Naive thymus-derived CD8-positive, alpha-beta T cell (primary cell): ENCODE data around the gene IMMP2L. TPM values are rescaled to one million over a fixed set of nuclear protein-coding genes. Genes with fewer than 3 reads are reported as not detected.
"Not testable (repeated sequence)": the region's sequence is repeated elsewhere in the genome, so short reads cannot be mapped to it uniquely, and the experiment has no call there.

Source experiments
- ATAC-seq, 2 donors: fragments of 150-1000 bp; cut with Tn5 transposase in 1 of 2; sonication (Bioruptor Pico), chemical (Tn5 transposase) in 1 of 2; 1 replicate in 1 of 2; 2 replicates in 1 of 2; pipeline ENCODE4 v1.10.0; 2021; ENCODE audit warnings: mild to moderate bottlenecking in 2 of 2, moderate library complexity in 2 of 2
- POLR2A ChIA-PET: fragments of 350-600 bp; sonication (Branson Sonifier 250); formaldehyde crosslinking; loops from one replicate; lab custom pipeline; 2021; ENCODE audit warnings: antibody characterized with exemption; lab: Charles Lee
- DNase-seq, 10 donors: peaks; one replicate each; pipeline versions ENCODE4 v3.0.0 to v3.0.0-alpha.2; 2020 to 2022
- H3K27ac Mint-ChIP-seq, 10 donors: one replicate each; pipeline ENCODE4 v1.8.0; 2020 to 2022; ENCODE audit warnings: mild to moderate bottlenecking in 10 of 10, mixed read lengths in 10 of 10, moderate library complexity in 4 of 10, inconsistent platforms in 1 of 10
- H3K27me3 Mint-ChIP-seq, 5 donors: one replicate each; pipeline ENCODE4 v1.8.0; 2021 to 2022; ENCODE audit warnings: mixed read lengths in 5 of 5
- H3K36me3 Mint-ChIP-seq, 3 donors: one replicate each; pipeline ENCODE4 v1.8.0; 2020 to 2022; ENCODE audit warnings: mixed read lengths in 3 of 3, mild to moderate bottlenecking in 2 of 3, inconsistent platforms in 1 of 3
- H3K4me1 Mint-ChIP-seq, 4 donors: one replicate each; pipeline ENCODE4 v1.8.0; 2021 to 2022; ENCODE audit warnings: mixed read lengths in 4 of 4
- H3K4me3 Mint-ChIP-seq, 10 donors: one replicate each; pipeline ENCODE4 v1.8.0; 2020 to 2022; ENCODE audit warnings: mild to moderate bottlenecking in 10 of 10, mixed read lengths in 10 of 10, moderate library complexity in 6 of 10, inconsistent platforms in 1 of 10
- H3K9me3 Mint-ChIP-seq, 9 donors: one replicate each; pipeline ENCODE4 v1.8.0; 2020 to 2022; ENCODE audit warnings: mixed read lengths in 9 of 9, mild to moderate bottlenecking in 3 of 9, inconsistent platforms in 1 of 9, moderate library complexity in 1 of 9
- polyA plus RNA-seq, 3 donors: library from polyadenylated mRNA; unstranded; fragments of 300-500 nt; fragmentation: Illumina TruSeq; gene quantifications; one replicate each; pipeline ENCODE4 v1.2.3, GENCODE V29; 2021
- total RNA-seq, 8 experiments: library from RNA in 2 of 8; stranded (reverse) in 2 of 8; gene quantifications; one replicate each; pipeline ENCODE4 v1.2.3 and lab custom pipeline; 2021 to 2026

Gene IMMP2L
- total and polyA plus RNA-seq, 5 experiments from 2014 or later, result 17.1 to 29.1 (median 19.6) TPM

- POLR2A ChIA-PET, H3K27me3 Mint-ChIP-seq: not testable (repeated sequence)
- peaks cover 0 to 13% (median 2%) of the 10 kb centered on the region in 3 donors for H3K36me3 Mint-ChIP-seq
Observed at GRCh38 chr7:111581784-111582488, 19.6 kb upstream of the IMMP2L start.

DNA sequence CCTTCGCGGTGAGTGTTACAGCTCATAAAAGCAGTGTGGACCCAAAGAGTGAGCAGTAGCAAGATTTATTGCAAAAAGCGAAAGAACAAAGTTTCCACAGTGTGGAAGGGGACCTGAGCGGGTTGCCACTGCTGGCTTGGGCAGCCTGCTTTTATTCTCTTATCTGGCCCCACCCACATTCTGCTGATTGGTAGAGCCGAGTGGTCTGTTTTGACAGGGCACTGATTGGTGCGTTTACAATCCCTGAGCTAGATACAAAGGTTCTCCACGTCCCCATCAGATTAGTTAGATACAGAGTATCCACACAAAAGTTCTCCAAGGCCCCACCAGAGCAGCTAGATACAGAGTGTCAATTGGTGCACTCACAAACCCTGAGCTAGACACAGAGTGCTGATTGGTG is 18.9 kb upstream of the IMMP2L start:
- H3K27me3 Mint-ChIP-seq, POLR2A ChIA-PET, H3K4me3 Mint-ChIP-seq, H3K27ac Mint-ChIP-seq, ATAC-seq, H3K4me1 Mint-ChIP-seq, DNase-seq: not testable (repeated sequence)
- peaks cover 0 to 28% (median 9%) of the 10 kb centered on the region in 9 donors for H3K9me3 Mint-ChIP-seq
- H3K36me3 Mint-ChIP-seq, result peaks cover 0 to 14% (median 2%) of the 10 kb centered on the region in 3 donors

More at GRCh38 chr7:111581784-111582488, 19.6 kb upstream of the IMMP2L start:
- not testable (repeated sequence) for DNase-seq, H3K4me3 Mint-ChIP-seq, ATAC-seq, H3K4me1 Mint-ChIP-seq, H3K27ac Mint-ChIP-seq
- H3K9me3 Mint-ChIP-seq, result peaks cover 0 to 21% (median 8%) of the 10 kb centered on the region in 9 donors

- no peak for ATAC-seq
- H3K27ac Mint-ChIP-seq, result no peak overlapping the region
- H3K9me3 Mint-ChIP-seq, result peaks cover 0 to 38% (median 9%) of the 10 kb centered on the region in 9 donors
- H3K4me1 Mint-ChIP-seq, result peaks cover 0 to 2% (median 0%) of the 10 kb centered on the region in 4 donors
- H3K36me3 Mint-ChIP-seq, result peaks cover 0 to 19% (median 2%) of the 10 kb centered on the region in 3 donors
- peaks cover 0 to 5% (median 0%) of the 10 kb centered on the region in 5 donors for H3K27me3 Mint-ChIP-seq
- POLR2A ChIA-PET, result no interaction called here
- DNase-seq, result no peak
- H3K4me3 Mint-ChIP-seq, result no peak overlapping the region
Observed at GRCh38 chr7:111578754-111579153, 16.5 kb upstream of the IMMP2L start.

- POLR2A ChIA-PET, result no interaction called here
- no peak for ATAC-seq
- H3K4me1 Mint-ChIP-seq, result no peaks in the 10 kb centered on the region
Observed at GRCh38 chr7:111571720-111572119, 9.4 kb upstream of the IMMP2L start.

GRCh38 chr7:111568870-111569462 is 6.7 kb upstream of the IMMP2L start:
- Mint-ChIP-seq H3K9me3 (peaks cover 3 to 30% (median 12%) of the 10 kb centered on the region in 9 donors), H3K27ac (no peak overlapping the region), H3K36me3 (peaks cover 0 to 10% (median 9%) of the 10 kb centered on the region in 3 donors), H3K27me3 (peaks cover 5 to 19% (median 13%) of the 10 kb centered on the region in 5 donors), H3K4me3 (no peak overlapping the region), H3K4me1 (no peaks in the 10 kb centered on the region)
- POLR2A ChIA-PET, result no interaction called here
- no peak for DNase-seq
- no peak for ATAC-seq

More at GRCh38 chr7:111571720-111572119, 9.4 kb upstream of the IMMP2L start:
- peaks cover 5 to 18% (median 10%) of the 10 kb centered on the region in 5 donors for H3K27me3 Mint-ChIP-seq
- DNase-seq, result no peak
- no peak overlapping the region for H3K27ac Mint-ChIP-seq
- H3K9me3 Mint-ChIP-seq, result peaks cover 7 to 43% (median 15%) of the 10 kb centered on the region in 9 donors
- peak overlapping the region in 1 of 10 donors; percentile 53 for H3K4me3 Mint-ChIP-seq
- peaks cover 0 to 14% (median 10%) of the 10 kb centered on the region in 3 donors for H3K36me3 Mint-ChIP-seq

GRCh38 chr7:111568419-111568818 is 6.1 kb upstream of the IMMP2L start:
- no peak for ATAC-seq
- Mint-ChIP-seq H3K9me3 (peaks cover 3 to 25% (median 12%) of the 10 kb centered on the region in 9 donors), H3K27me3 (peaks cover 5 to 19% (median 11%) of the 10 kb centered on the region in 5 donors), H3K36me3 (peaks cover 0 to 10% (median 9%) of the 10 kb centered on the region in 3 donors), H3K27ac (no peak overlapping the region), H3K4me1 (peaks cover 0 to 2% (median 0%) of the 10 kb centered on the region in 4 donors), H3K4me3 (no peak overlapping the region)
- POLR2A ChIA-PET, result no interaction called here
- no peak for DNase-seq

DNA sequence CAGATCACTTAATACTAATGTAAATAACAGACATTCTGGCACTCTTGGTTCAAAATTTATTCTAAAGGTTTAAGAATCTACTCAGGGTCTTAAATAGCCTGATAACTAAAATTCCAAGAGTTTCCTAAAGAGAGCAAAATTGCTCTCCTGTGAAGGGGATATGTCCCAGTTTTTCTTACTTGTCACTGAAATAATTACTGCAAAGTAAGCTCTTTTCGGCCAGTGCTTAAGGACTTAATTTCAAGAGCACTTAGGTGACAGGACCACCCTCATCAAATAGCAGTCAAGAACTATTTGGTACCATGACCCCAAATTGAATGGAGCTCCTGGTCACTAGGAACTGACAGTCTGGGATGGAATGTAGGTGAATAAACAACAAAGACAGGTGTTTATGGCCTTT is 1.8 kb upstream of the IMMP2L start:
- DNase-seq, result no peak

DNA sequence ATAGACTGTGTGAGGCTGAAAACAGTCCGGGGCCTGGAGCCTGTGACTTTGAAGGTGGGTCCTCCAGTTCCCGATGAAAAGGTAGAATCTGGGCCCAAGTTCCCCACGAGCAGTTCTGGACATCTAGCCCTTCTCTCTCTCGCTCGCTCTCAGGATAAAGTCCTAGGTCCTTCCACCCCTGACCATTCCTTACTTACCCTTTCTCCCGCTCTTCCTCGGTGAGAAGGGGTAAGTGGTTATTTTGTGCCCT is 713 bp downstream of the IMMP2L start:
- H3K4me3 Mint-ChIP-seq, result peak overlapping the region; percentile 83 to 92 (median 88)
- ATAC-seq (no peak), DNase-seq (no peak)
- H3K4me1 Mint-ChIP-seq, result peaks cover 24 to 48% (median 41%) of the 10 kb centered on the region in 4 donors
- H3K27me3 Mint-ChIP-seq, result peaks cover 0 to 2% (median 0%) of the 10 kb centered on the region in 5 donors
- POLR2A ChIA-PET, result interaction anchor here (1.1 to 1.5 kb wide), 2 partner anchors 471 to 645 kb away, joined by 3 to 4 read pairs; partner anchors contain the start of genes DOCK4, LRRN3 and ZNF277
- peak overlapping the region; percentile 84 to 98 (median 93) for H3K27ac Mint-ChIP-seq
- peaks cover 5 to 21% (median 12%) of the 10 kb centered on the region in 3 donors for H3K36me3 Mint-ChIP-seq
- H3K9me3 Mint-ChIP-seq, result no peaks in the 10 kb centered on the region

More for the DNA sequence above, 1.8 kb upstream of the IMMP2L start:
- Mint-ChIP-seq H3K9me3 (no peaks in the 10 kb centered on the region), H3K36me3 (peaks cover 0 to under 1% (median 0%) of the 10 kb centered on the region in 3 donors), H3K4me3 (peak overlapping the region in 9 of 10 donors; percentile 56 to 93 (median 86)), H3K27me3 (peaks cover 3 to 19% (median 9%) of the 10 kb centered on the region in 5 donors), H3K27ac (peak overlapping the region in 4 of 10 donors; percentile 29 to 98 (median 86)), H3K4me1 (peaks cover 14 to 33% (median 31%) of the 10 kb centered on the region in 4 donors)
- POLR2A ChIA-PET, result no interaction called here
- ATAC-seq, result no peak

GRCh38 chr7:111560773-111561653 is 1.3 kb downstream of the IMMP2L start:
- Mint-ChIP-seq H3K27ac (peak overlapping the region; percentile 84 to 98 (median 93)), H3K9me3 (no peaks in the 10 kb centered on the region), H3K36me3 (peaks cover 5 to 24% (median 14%) of the 10 kb centered on the region in 3 donors), H3K4me3 (peak overlapping the region; percentile 83 to 92 (median 88)), H3K27me3 (peaks cover 0 to 2% (median 0%) of the 10 kb centered on the region in 5 donors), H3K4me1 (peaks cover 24 to 48% (median 43%) of the 10 kb centered on the region in 4 donors)
- ATAC-seq (no peak), DNase-seq (peak in 2 of 10 donors; percentile 3 to 5)
- POLR2A ChIA-PET, result interaction anchor here (1.1 to 1.5 kb wide), 2 partner anchors 470 to 645 kb away, joined by 3 to 4 read pairs; partner anchors contain the start of genes DOCK4, LRRN3 and ZNF277

DNA sequence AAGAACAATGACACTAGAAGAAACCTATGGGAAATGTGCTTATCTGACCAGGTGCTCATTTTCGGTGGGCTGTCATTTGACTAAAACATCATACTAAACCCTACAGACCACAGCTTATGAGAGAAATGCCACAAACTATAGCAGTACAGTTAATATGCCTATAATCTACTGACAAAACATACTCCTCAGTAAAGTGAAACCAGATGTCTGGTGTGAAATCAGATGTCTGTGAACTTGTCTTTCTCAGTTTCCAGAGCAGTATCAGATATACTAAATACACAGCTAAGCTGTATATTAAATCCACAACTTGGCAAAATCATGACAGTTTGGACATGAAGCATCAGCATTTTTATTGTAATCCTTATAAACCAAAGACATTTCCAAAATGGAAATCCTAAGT is 3.3 kb downstream of the IMMP2L start:
- peaks cover 5 to 42% (median 27%) of the 10 kb centered on the region in 3 donors for H3K36me3 Mint-ChIP-seq
- POLR2A ChIA-PET, result interaction anchor here (0.6 kb wide), 1 partner anchor 10 kb away, joined by 3 read pairs; no protein-coding TSS in a partner anchor
- peaks cover 25 to 53% (median 43%) of the 10 kb centered on the region in 4 donors for H3K4me1 Mint-ChIP-seq
- H3K9me3 Mint-ChIP-seq, result no peaks in the 10 kb centered on the region
- peak overlapping the region in 2 of 10 donors; percentile 4 to 21 for H3K27ac Mint-ChIP-seq
- DNase-seq (no peak), ATAC-seq (no peak)
- no peaks in the 10 kb centered on the region for H3K27me3 Mint-ChIP-seq
- peak overlapping the region in 1 of 10 donors; percentile 26 for H3K4me3 Mint-ChIP-seq

GRCh38 chr7:111556977-111557376 is 5.3 kb downstream of the IMMP2L start:
- H3K4me1 Mint-ChIP-seq, result peaks cover 24 to 45% (median 35%) of the 10 kb centered on the region in 4 donors
- H3K36me3 Mint-ChIP-seq, result peaks cover 5 to 55% (median 37%) of the 10 kb centered on the region in 3 donors
- no peak overlapping the region for H3K27ac Mint-ChIP-seq
- H3K4me3 Mint-ChIP-seq, result no peak overlapping the region
- no peak for DNase-seq
- no peaks in the 10 kb centered on the region for H3K9me3 Mint-ChIP-seq
- H3K27me3 Mint-ChIP-seq, result no peaks in the 10 kb centered on the region
- no peak for ATAC-seq
- POLR2A ChIA-PET, result no interaction called here

- Mint-ChIP-seq H3K9me3 (no peaks in the 10 kb centered on the region), H3K36me3 (peaks cover 5 to 81% (median 50%) of the 10 kb centered on the region in 3 donors), H3K27me3 (no peaks in the 10 kb centered on the region), H3K4me1 (peaks cover 10 to 22% (median 17%) of the 10 kb centered on the region in 4 donors), H3K27ac (no peak overlapping the region), H3K4me3 (no peak overlapping the region)
- ATAC-seq (no peak), DNase-seq (no peak)
- POLR2A ChIA-PET, result no interaction called here
Observed at GRCh38 chr7:111554086-111554485, 8.2 kb downstream of the IMMP2L start.
